Adrenal gland (tissue), 12 donors: ENCODE measurements around the gene LEUTX. TPM values are rescaled to one million over a fixed set of nuclear protein-coding genes. Genes with fewer than 3 reads are reported as not detected.

Experiments
- DNase-seq, 7 donors: peaks; one replicate each; pipeline ENCODE4 v3.0.0-alpha.2; 2019 to 2020
- H3K27ac ChIP-seq, 5 donors: fragments of 200-600 bp; sonication (generic) in 4 of 5; 1 replicate in 3 of 5; 2 replicates in 2 of 5; pipeline versions ENCODE4 v1.5.1 to v1.8.0; 2016 to 2020; ENCODE audit warnings: mild to moderate bottlenecking in 1 of 5
- H3K27me3 ChIP-seq: fragments of 200-600 bp; 2 replicates; pipeline ENCODE4 v1.8.0; 2021
- H3K36me3 ChIP-seq, 2 donors: fragments of 200-600 bp; replicated peaks in 1 of 2; 1 replicate in 1 of 2; 2 replicates in 1 of 2; pipeline versions ENCODE4 v1.5.1 to v1.8.0; 2018 to 2022
- H3K4me1 ChIP-seq, 2 donors: fragments of 200-600 bp; replicated peaks in 1 of 2; 1 replicate in 1 of 2; 2 replicates in 1 of 2; pipeline versions ENCODE4 v1.5.1 to v1.8.0; 2018 to 2021
- H3K4me3 ChIP-seq, 4 donors: fragments of 200-600 bp; sonication (generic) in 3 of 4; one replicate each; pipeline ENCODE4 v1.5.1; 2016 to 2018
- H3K9me3 ChIP-seq, 3 donors: fragments of 200-600 bp; sonication (generic) in 1 of 3; replicated peaks in 1 of 3; 1 replicate in 2 of 3; 2 replicates in 1 of 3; pipeline versions ENCODE4 v1.5.1 to v1.8.0; 2016 to 2021
- POLR2A ChIP-seq, 2 donors: fragments of 450-650 bp; IDR thresholded peaks; one replicate each; pipeline ENCODE4 v1.6.1; 2017; ENCODE audit warnings: antibody characterized with exemption in 2 of 2, mild to moderate bottlenecking in 2 of 2, moderate library complexity in 1 of 2
- WGBS, 4 donors: extraction: QIAGEN DNeasy Blood & Tissue Kit in 2 of 4; methylation state at CpG; one replicate each; pipeline versions ENCODE4 v1.1.5 to v1.1.7; 2013 to 2017; 5-methylcytosine and 5-hydroxymethylcytosine counted together
- intact Hi-C, 2 donors: fragments of 100-400 bp; cut with DNase I; formaldehyde crosslinking; loops; one replicate each; pipeline versions ENCODE4 v1.14.1 to v1.15.0; 2022 to 2023
- polyA plus RNA-seq, 3 donors: library from polyadenylated mRNA; stranded (reverse); fragments of 200-250 nt in 2 of 3; fragments of 350-450 nt in 1 of 3; fragmentation: Illumina TruSeq in 1 of 3; extraction: RNeasy Lipid Tissue Mini Kit (QIAGEN cat#74804) in 1 of 3; gene quantifications; one replicate each; pipeline ENCODE4 v1.2.3, GENCODE V29; 2013 to 2014
- total RNA-seq, 9 donors: library from RNA; depleted of rRNA in 4 of 9; stranded (reverse); fragments of >200 nt in 4 of 9; fragments of 120-200 nt in 1 of 9; fragmentation: NEBNext Ultra II Directional in 1 of 9; extraction: Animal tissue kit (Norgen Biotek cat#: 25700) in 1 of 9; gene quantifications; one replicate each; pipeline versions ENCODE4 v1.1.0 to v1.2.4, GENCODE V29; 2013 to 2023
- TF ChIP-seq, protein P1 (sequence below), 6 experiments: fragments of 450-650 bp in 4 of 6; fragments of 200-600 bp in 2 of 6; sonication (generic) in 1 of 6; IDR thresholded peaks; 1 replicate in 5 of 6; 2 replicates in 1 of 6; pipeline versions ENCODE4 v1.5.1 to v1.8.0; 2016 to 2021; ENCODE audit warnings: antibody characterized with exemption in 6 of 6, mild to moderate bottlenecking in 2 of 6, moderate library complexity in 1 of 6
- donor health status: healthy with polysubstance abuse.
- donor health status: Bipolar disorder and iron deficiency.
- donor health status: DM: yes; HTN: yes; CAD: no.
- donor health status: DM: no; HTN: no; CAD: no.
- donor health status: DM: no; HTN: no; CAD: no.
- donor health status: DM: yes; HTN: yes; CAD: no.

The LEUTX gene
- total and polyA plus RNA-seq, 12 donors, result not detected

GRCh38 chr19:39738814-39739213 is 39.8 kb upstream of the LEUTX start:
- H3K27ac ChIP-seq, result no peak overlapping the region
- no peak for TF ChIP-seq POLR2A (IDR thresholded peaks at IDR 0.05)
- TF ChIP-seq, protein P1, sequence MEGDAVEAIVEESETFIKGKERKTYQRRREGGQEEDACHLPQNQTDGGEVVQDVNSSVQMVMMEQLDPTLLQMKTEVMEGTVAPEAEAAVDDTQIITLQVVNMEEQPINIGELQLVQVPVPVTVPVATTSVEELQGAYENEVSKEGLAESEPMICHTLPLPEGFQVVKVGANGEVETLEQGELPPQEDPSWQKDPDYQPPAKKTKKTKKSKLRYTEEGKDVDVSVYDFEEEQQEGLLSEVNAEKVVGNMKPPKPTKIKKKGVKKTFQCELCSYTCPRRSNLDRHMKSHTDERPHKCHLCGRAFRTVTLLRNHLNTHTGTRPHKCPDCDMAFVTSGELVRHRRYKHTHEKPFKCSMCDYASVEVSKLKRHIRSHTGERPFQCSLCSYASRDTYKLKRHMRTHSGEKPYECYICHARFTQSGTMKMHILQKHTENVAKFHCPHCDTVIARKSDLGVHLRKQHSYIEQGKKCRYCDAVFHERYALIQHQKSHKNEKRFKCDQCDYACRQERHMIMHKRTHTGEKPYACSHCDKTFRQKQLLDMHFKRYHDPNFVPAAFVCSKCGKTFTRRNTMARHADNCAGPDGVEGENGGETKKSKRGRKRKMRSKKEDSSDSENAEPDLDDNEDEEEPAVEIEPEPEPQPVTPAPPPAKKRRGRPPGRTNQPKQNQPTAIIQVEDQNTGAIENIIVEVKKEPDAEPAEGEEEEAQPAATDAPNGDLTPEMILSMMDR (IDR thresholded peaks at IDR 0.05), result no peak
- 16 to 42% (median 38%) methylated on average over 3 of the region's 3 CpGs for WGBS, 4 donors
- no peak overlapping the region for H3K4me3 ChIP-seq
- intact Hi-C loops, result no loop called here
- no peaks in the 10 kb centered on the region for H3K9me3 ChIP-seq
- DNase-seq, result no peak
- no peaks in the 10 kb centered on the region for H3K4me1 ChIP-seq
- H3K36me3 ChIP-seq, result no peaks in the 10 kb centered on the region
- H3K27me3 ChIP-seq, result peaks cover 4% of the 10 kb centered on the region

DNA sequence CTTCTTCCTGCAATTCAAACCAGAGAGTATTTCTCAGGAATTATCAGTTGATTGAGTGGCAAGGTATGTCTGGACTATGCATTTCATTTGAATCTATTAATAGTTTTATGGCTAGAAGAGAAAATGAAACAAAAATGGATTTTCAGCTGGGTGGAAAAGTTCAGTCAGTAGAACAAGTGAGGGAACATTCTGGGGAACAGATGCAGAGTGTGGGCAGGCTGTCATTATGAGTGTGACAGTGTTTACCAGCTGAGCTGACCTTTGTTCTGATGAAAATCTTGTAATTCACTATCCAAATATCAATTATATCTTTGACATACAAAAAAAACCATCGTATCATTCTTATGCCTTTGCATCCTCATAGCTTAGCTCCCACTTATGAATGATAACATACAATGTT is 38.3 kb upstream of the LEUTX start:
- Histone ChIP-seq H3K36me3 (no peaks in the 10 kb centered on the region), H3K27ac (no peak overlapping the region), H3K9me3 (no peaks in the 10 kb centered on the region), H3K4me1 (no peaks in the 10 kb centered on the region), H3K27me3 (peaks cover 4% of the 10 kb centered on the region), H3K4me3 (no peak overlapping the region)
- TF ChIP-seq POLR2A (IDR thresholded peaks at IDR 0.05), result no peak
- TF ChIP-seq, protein P1 (IDR thresholded peaks at IDR 0.05), result no peak
- WGBS, 4 donors, result 70 to 92% (median 88%) methylated on average over 1 of the region's 1 CpG
- intact Hi-C loops, result no loop called here
- DNase-seq, result no peak

DNA sequence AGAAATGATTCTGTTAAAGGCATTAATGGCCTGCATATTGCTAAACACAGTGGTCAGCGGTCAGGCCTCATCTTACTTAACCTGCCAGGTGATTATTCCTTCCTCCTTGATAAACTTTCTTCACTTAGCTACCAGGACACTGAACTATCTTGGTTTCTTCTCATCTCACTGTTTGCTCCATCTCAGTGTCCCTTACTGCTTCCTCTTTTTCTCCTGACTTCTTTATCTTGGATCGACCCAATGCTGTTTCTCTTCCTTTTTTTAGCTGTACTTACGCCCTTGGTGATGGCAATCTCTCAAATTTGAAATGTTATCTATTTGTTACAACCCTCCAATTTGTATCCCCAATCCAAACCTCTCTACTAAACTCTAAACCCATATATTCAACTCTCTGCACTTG is 33.0 kb upstream of the LEUTX start:
- H3K27ac ChIP-seq, result no peak overlapping the region
- no peak for TF ChIP-seq POLR2A (IDR thresholded peaks at IDR 0.05)
- TF ChIP-seq, protein P1 (IDR thresholded peaks at IDR 0.05), result no peak
- H3K9me3 ChIP-seq, result no peaks in the 10 kb centered on the region
- peaks cover 4% of the 10 kb centered on the region for H3K27me3 ChIP-seq
- DNase-seq, result no peak
- intact Hi-C loops, result no loop called here
- no peaks in the 10 kb centered on the region for H3K4me1 ChIP-seq
- no peaks in the 10 kb centered on the region for H3K36me3 ChIP-seq
- H3K4me3 ChIP-seq, result no peak overlapping the region
- 66 to 75% (median 70%) methylated on average over 3 of the region's 3 CpGs for WGBS, 4 donors

DNA sequence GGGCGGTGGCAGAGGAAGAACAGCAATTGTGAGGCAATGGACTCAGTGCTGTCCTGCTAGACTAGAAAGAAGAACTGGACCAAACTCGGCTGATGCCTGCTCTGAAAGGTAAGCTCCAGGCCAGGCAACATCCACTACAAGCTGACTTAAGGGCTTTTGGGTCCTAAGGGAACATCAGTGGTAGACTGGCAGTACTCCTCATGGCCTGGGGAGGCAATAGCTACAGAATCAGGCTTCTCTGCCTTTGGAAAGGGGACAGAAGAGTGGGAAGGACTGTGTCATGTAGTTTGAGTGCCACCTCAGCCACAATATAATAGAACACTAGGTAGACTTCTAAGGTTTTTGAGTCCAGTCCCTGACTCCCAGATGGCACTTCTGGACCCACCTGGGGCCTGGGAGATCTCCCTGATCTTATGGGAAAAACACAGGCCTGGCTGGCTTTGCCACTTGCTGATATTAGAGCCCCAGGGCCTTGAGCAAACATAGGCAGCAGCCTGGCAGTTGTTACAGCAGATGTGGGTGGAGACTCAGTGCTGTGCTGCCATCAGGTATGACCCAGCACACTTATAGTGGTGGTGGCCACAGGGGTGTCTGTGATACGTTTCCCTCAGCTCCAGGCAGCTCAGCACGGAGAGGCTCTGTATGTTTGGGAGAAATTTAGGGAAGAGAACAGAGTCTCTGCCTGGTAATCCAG is 31.7 kb upstream of the LEUTX start:
- intact Hi-C loops, result no loop called here
- Histone ChIP-seq H3K27me3 (peaks cover 4% of the 10 kb centered on the region), H3K36me3 (no peaks in the 10 kb centered on the region), H3K27ac (no peak overlapping the region), H3K9me3 (no peaks in the 10 kb centered on the region), H3K4me1 (no peaks in the 10 kb centered on the region), H3K4me3 (no peak overlapping the region)
- TF ChIP-seq, protein P1 (IDR thresholded peaks at IDR 0.05), result no peak
- TF ChIP-seq POLR2A (IDR thresholded peaks at IDR 0.05), result no peak
- DNase-seq, result no peak
- WGBS, 4 donors, result 66 to 76% (median 72%) methylated on average over 3 to 4 of the region's 4 CpGs
